GM12875 (cell line): ENCODE measurements around the gene LPP.

Experiments used
- H3K4me3 ChIP-seq: one replicate; pipeline ENCODE4 v1.5.1; 2011; ENCODE audit warnings: low read depth, low read length, control low read depth
- TF ChIP-seq, protein P1 (sequence below): IDR thresholded peaks from 2 replicates; pipeline ENCODE4 v1.5.1; 2011; ENCODE audit warnings: low read depth, mild to moderate bottlenecking, control low read depth, inconsistent platforms, low read length, moderate library complexity, borderline replicate concordance; ENCODE audit not compliant: insufficient read depth

Gene LPP

DNA sequence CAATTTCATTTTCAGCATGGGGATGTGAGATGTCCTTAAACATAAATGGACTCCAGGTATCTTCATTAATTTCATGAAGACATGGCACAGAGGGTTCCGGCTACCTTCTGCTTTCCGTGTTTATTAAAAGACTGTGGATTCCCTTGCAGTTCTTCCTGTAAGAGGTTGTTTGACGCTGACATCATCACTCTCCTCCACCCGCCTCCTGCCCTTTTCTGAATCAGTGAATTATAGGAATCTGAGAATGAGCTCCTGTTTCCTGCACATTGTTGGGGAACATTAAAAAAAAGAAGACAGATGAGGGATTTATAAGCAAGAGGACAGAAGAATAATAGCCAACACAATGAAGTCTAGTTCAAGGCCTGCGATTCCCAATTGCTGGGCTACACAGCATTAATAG, 191.3 kb downstream of the LPP start:
- TF ChIP-seq, protein P1, sequence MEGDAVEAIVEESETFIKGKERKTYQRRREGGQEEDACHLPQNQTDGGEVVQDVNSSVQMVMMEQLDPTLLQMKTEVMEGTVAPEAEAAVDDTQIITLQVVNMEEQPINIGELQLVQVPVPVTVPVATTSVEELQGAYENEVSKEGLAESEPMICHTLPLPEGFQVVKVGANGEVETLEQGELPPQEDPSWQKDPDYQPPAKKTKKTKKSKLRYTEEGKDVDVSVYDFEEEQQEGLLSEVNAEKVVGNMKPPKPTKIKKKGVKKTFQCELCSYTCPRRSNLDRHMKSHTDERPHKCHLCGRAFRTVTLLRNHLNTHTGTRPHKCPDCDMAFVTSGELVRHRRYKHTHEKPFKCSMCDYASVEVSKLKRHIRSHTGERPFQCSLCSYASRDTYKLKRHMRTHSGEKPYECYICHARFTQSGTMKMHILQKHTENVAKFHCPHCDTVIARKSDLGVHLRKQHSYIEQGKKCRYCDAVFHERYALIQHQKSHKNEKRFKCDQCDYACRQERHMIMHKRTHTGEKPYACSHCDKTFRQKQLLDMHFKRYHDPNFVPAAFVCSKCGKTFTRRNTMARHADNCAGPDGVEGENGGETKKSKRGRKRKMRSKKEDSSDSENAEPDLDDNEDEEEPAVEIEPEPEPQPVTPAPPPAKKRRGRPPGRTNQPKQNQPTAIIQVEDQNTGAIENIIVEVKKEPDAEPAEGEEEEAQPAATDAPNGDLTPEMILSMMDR = no peak
- no peak overlapping the region for H3K4me3 ChIP-seq

DNA sequence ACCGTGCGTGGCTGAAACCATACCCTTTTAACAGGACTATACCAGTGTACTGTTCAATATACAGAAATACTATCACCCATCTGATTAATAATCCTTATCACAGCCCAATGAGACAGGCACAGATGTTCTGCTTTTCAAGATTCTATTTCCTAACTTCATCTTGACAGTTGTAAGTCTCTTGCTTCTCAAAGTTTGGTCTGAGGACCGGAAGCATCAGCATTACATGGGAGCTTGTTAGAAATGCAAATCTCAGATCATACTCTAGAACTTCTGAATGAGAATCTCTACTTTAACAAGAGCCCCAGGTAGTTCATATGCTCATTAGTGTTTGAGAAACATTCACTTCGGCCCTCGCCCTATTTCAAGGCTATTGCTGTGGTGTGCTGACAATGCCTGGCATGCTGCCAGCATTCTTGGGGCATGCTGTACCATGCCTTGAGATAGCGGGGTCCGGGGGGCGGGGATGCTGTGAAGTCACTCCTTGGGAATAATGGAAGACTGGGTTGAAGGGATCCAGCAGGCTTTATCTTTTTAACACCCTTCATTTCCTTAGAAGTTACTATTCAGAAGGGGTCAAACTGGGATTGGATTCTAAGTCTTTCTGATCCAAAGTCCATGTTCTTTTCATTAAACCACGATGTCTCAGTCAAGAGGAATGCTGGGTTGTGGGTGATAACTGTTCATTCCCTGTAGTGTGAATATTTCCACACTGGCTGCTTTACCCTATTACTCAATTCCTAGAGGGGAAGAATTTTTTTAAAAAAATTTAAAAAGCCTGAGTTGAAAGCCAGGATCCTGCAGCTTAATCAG, 194.7 kb downstream of the LPP start:
- no peak overlapping the region for H3K4me3 ChIP-seq
- TF ChIP-seq, protein P1 = no peak

DNA sequence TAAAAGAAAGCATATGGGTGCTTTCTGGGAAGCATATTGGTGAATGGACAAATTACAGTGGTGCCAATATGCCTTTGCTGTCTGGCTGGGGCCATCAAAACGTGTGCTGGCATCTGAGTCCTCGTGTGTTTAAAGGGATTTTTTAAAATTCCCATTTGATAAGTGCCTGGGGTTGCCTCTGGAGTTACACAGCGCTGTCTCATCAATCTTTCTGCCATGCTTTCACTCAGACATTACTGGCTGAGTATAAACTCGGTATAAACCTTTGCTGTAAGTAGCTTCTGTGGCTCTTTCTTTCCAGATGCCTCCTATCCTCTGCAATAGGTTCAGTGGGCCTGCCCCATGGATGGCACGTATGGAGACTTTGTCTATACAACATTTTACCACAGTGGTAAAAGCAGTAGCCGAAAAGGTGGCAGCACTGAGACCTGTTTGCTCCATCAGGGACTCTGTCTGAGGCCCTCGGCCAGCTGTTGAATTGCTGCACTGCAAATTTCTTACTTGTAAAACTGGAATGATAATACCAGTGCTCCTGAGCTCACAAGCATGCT, 195.5 kb downstream of the LPP start:
- no peak overlapping the region for H3K4me3 ChIP-seq
- TF ChIP-seq, protein P1 = no peak

DNA sequence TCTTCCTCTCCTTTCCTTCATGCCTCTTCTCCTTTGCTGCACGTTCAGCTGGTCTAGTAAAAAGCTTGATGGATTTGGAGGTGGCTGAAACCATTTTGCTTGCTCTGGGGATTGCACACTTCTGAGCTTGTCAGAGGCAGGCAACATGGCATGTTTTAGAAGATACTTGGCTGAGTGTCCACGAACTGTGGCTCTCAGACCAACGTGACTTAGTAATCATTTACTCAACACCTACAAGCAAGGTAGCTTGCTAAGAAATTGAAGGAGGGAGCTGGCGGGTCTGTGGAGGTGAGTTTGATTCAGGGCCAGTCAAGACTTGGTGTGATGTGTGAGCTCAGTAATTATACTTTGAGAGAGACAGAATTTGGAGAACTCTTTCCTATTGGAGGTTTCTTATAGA, 196.0 kb downstream of the LPP start:
- H3K4me3 ChIP-seq = no peak overlapping the region
- TF ChIP-seq, protein P1 = no peak

DNA sequence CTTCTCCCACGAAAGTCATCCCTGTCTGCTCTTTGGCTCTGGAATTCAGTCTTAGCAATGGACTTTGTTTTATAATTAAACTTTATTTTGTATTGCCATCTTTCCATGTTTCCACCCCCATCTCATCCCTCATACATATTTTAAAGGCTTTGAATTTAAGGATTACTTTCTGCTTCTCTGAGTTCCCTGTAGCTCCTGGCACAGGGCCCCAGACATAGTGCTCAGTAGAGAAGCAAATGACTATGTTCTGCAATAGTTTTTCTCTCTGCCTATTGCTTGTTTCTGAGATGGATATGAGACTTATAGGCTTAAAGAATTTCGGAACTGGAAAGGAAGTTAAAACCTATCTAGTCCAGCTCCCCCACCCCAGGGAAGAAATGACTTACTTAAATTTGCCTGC, 197.0 kb downstream of the LPP start:
- no peak overlapping the region for H3K4me3 ChIP-seq
- TF ChIP-seq, protein P1 = no peak

DNA sequence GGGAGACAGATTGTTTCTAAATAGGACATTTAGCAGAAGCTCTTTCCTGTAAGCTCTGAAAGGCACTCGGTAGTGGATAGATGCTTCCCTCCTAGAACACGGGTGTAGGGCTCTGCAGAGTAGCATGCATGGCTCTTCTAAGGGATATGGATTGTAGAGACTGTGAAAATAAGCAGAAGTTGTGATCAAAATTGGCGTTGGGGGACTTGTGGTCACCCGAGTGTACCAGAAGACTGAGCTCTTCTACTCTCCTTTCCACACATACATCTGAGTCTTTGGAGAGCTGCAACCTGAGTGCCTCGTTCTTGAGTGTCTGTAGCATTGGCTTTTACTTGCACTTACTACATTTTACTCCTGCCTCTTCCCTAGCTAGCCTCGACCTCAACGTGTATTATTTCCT, 197.7 kb downstream of the LPP start:
- TF ChIP-seq, protein P1 = no peak
- no peak overlapping the region for H3K4me3 ChIP-seq

DNA sequence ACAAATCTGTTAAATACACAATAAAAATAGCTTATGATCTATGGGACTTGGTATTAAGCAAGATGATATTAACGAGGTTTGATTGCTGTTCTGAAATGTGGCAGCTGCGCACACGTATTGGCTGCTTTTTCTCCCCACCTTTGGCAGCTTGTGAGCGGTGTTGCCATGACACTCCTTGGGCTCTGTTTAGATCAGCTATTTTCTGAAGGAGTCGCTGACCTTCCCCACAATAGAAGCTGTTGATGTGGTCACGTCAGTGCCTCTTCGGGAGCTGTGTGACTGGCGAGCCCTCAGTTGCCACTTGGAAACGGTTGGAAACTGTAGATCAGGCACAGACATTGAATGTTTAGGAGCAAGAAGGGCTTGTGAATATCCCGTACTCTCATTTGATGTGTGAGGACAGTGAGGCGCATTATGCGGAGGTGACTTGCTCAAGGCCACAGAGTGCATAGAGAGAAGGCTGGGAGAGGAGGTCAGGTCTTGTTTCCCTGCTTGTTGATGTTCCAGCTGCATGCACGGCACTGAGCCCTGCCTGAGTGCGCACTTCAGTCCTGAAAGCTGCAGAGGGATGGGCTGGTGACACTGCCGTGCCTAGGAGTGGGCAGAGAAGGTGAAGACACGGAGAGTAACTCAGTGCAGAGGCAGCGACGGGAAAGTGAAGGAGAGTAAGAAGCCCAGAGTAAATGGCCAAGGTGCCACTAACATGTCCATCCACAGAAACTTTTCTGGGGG, 198.4 kb downstream of the LPP start:
- TF ChIP-seq, protein P1 = no peak

More for the DNA sequence above, 198.4 kb downstream of the LPP start:
- no peak overlapping the region for H3K4me3 ChIP-seq
